NT2/D1 (cell line): Measurements from ENCODE around the gene TEX2.

Experiments used
- YY1 ChIP-seq: IDR thresholded peaks from 2 replicates; pipeline ENCODE4 v1.6.1; 2011; ENCODE audit not compliant: insufficient read length, insufficient read depth
- ZNF274 ChIP-seq: IDR thresholded peaks from 2 replicates; pipeline ENCODE4 v1.6.1; 2011; ENCODE audit warnings: mild to moderate bottlenecking, low read depth, low read length

- TF ChIP-seq ZNF274 (no peak), YY1 (no peak)
Measured at GRCh38 chr17:64157669-64158180, 105.3 kb downstream of the TEX2 start.
